ENCODE measurements around the gene TMEM140. TPM values are rescaled to one million over a fixed set of nuclear protein-coding genes. Genes with fewer than 3 reads are reported as not detected.

The TMEM140 gene
- total RNA-seq, 2 donors from 2014 or later, result 11.7 to 16.6 TPM

DNA sequence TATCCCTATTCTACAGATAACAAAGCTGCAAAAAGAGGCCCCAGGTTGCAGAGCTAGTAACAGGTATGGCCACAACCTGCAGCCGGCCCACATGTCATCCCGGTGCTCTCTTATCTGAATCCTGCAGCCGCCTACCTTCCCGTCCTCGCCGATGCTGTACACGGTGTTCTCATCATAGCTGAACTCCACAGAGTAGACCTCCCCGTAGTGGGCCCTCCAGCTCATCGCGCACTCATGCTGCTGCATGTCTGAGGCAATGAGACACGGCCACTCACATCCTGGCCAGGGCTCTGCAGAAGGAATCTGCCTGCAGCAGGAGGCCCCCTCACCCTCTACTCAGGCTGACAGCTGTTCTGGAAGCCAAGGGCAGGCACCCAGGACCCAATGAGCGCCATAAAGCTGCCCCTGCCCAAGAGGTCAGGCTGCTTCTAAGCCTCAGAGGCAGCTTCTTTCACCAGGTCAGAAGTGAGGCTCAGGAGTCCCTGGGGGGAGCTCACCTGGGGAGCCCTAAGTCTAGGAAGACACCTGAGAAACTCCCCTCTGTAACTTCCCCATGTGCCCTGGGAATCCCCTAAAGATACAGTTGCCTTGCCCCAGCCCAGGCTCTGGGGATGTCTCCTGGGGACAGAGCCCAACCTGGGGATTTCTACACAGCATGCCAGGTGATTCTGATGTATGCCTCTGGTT lies 40.6 kb downstream of the TMEM140 start:
- Mint-ChIP-seq H3K27me3 (no peaks in the 10 kb centered on the region), H3K27ac (peak overlapping the region; percentile 49), H3K4me3 (no peak overlapping the region), H3K36me3 (ENCODE audit: low read depth) (peaks cover 99% of the 10 kb centered on the region), H3K9me3 (peaks cover 2% of the 10 kb centered on the region), H3K4me1 (no peaks in the 10 kb centered on the region)
- no peak for ATAC-seq (replicated peaks)

DNA sequence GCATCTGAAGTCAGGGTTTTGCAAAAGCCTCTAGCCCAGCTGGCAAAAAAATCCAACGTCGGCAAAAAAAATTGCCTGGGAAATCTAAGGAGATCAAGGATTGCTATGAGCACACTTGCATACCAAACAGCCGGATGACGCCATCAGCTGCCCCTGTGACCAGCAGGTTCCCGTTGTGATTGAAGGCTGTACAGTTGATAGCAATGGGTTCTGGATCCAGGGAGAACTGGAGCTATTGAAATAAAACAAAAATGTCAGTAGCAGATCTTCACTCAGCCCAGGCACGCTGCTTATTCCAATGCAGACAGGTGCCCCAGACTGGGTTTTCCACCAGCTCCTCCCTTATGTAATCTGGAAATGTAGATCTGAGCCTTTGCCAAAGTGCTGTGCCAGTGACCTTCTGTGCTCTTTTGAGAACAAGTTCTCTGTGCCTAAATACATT lies 41.4 kb downstream of the TMEM140 start:
- Mint-ChIP-seq H3K4me3 (no peak overlapping the region), H3K36me3 (ENCODE audit: low read depth) (peaks cover 99% of the 10 kb centered on the region), H3K27ac (no peak overlapping the region), H3K27me3 (no peaks in the 10 kb centered on the region), H3K4me1 (no peaks in the 10 kb centered on the region), H3K9me3 (no peaks in the 10 kb centered on the region)
- no peak for ATAC-seq (replicated peaks)

DNA sequence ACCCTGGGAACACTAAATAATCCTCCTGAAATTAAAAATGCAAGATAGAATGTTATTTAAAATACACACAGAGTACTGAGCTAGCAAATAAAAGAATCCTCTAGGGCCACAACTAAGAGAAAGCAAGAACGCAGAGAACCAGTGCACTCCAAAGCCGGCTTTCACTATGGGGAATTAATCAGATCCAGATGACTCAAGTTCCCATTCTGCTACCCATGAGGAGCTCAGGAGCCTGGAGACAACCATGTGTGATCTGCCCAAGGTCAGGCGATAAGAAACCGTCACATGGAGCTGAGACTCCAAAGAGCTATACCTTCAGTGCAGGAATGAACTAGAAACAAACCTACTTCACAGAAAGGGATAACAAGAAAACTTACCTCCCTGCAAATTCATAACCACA lies 42.1 kb downstream of the TMEM140 start:
- Mint-ChIP-seq H3K27me3 (no peaks in the 10 kb centered on the region), H3K4me3 (no peak overlapping the region), H3K4me1 (no peaks in the 10 kb centered on the region), H3K36me3 (ENCODE audit: low read depth) (peaks cover 99% of the 10 kb centered on the region), H3K27ac (peak overlapping the region; percentile 29), H3K9me3 (no peaks in the 10 kb centered on the region)
- ATAC-seq (replicated peaks), result no peak

DNA sequence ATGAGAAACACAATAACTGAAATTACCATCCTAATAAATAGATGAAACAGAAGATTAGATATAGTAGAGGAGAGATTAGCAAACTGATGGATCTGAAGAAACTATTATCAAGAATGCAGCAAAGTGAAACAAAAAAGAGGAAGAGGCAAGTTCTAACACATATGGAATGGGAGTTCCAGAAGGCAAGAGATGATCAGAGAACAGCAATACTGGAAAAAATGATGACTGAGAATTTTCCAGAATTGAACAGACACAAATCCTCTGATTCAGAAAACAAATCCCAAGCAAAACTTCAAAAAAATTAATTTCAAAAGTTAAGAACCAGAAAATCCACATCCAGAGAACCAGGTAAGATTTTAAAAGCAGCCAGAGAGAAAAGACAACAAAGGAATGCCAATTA lies 42.8 kb downstream of the TMEM140 start:
- H3K4me3 Mint-ChIP-seq, result no peak overlapping the region
- H3K27me3 Mint-ChIP-seq, result no peaks in the 10 kb centered on the region
- H3K9me3 Mint-ChIP-seq, result no peaks in the 10 kb centered on the region
- peaks cover 99% of the 10 kb centered on the region for H3K36me3 Mint-ChIP-seq (ENCODE audit: low read depth)
- ATAC-seq (replicated peaks), result no peak
- no peaks in the 10 kb centered on the region for H3K4me1 Mint-ChIP-seq
- peak overlapping the region; percentile 29 for H3K27ac Mint-ChIP-seq

DNA sequence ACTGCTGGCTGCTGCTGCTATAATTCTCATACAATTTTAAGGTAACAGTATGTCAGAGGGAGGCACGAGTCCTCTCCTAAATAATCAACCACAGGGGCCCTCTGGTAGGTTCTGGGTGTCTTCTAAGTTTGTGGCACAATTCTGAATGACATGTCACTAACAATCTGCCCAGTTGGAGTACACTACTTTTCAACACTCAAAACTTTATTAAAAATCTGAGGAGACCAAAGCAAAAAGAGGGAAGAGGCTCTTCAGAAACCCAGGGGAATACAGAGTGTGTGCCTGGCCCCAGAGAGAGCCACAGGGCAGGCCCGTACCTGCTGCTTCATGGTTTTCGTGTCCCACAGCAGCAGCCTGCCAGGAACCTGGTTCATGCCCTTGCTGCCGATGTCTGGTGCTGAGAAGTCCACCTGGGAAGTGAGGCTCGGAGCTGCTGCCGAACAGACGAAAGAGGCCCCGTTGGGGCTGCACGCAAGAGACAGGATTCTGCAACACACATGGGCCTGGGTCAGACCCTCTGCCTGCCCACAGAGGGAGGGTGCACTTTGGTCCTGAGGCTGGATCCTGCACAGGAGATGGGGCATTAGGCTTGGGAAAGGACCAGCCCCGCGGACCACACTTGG lies 45.2 kb downstream of the TMEM140 start:
- no peaks in the 10 kb centered on the region for H3K4me1 Mint-ChIP-seq
- H3K27ac Mint-ChIP-seq, result peak overlapping the region; percentile 43
- H3K4me3 Mint-ChIP-seq, result no peak overlapping the region
- no peaks in the 10 kb centered on the region for H3K9me3 Mint-ChIP-seq
- ATAC-seq (replicated peaks), result no peak
- no peaks in the 10 kb centered on the region for H3K27me3 Mint-ChIP-seq
- H3K36me3 Mint-ChIP-seq (ENCODE audit: low read depth), result peaks cover 100% of the 10 kb centered on the region

DNA sequence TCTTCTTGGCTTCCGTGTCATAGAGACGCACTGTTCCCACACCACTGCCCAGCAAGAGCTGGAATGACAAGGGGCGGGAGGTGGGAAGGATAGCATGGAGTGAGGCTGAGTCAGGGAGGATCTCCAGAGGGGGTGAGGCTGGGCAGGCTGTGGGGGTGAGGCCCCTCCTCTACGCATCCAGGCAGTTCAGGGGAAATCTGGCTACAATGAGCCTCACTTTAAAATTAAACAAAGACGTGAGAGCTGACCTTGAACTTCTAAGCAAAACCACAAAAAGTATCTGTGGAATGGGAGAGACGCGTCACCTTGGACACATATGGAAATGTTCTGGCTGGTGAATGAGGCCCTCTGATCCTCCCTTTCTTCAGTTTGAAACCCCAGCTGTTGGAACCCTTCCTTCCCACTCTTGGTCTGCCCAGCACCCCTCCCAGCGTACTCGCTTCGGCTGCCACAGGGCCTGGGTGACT lies 45.8 kb downstream of the TMEM140 start:
- Mint-ChIP-seq H3K4me1 (no peaks in the 10 kb centered on the region), H3K27ac (peak overlapping the region; percentile 43), H3K9me3 (no peaks in the 10 kb centered on the region), H3K36me3 (ENCODE audit: low read depth) (peaks cover 100% of the 10 kb centered on the region), H3K4me3 (no peak overlapping the region), H3K27me3 (no peaks in the 10 kb centered on the region)
- no peak for ATAC-seq (replicated peaks)

DNA sequence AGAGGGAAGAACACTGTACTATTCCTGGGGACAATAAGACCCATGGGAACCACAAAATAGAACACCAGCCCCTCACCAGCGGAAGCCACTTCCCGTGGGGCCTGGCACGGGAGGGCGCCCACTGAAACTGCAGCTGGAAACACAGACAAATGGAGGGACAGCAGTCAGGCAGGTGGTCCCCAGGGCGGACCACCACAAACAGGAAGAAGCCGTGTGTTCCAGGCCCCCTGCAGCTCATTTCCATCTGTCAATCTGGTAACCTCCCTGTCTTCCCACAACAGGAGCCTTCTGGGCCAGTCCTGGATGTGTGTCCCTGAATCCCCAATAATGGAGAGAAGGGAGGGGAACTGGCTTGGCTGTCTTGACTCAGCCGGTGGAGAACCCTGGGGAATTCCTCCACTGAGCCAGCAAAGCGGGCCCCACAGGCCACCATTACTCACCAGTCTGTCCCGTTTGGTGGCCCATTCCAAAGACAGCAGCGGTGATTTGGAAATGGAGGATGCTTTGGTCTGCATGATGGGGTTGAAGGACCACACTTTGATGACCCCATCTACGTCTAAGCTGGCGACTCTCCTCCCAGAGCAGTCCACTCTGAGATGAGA lies 46.7 kb downstream of the TMEM140 start:
- Mint-ChIP-seq H3K27ac (peak overlapping the region; percentile 43), H3K4me3 (no peak overlapping the region), H3K4me1 (no peaks in the 10 kb centered on the region), H3K27me3 (no peaks in the 10 kb centered on the region), H3K36me3 (ENCODE audit: low read depth) (peaks cover 100% of the 10 kb centered on the region), H3K9me3 (no peaks in the 10 kb centered on the region)
- no peak for ATAC-seq (replicated peaks)

DNA sequence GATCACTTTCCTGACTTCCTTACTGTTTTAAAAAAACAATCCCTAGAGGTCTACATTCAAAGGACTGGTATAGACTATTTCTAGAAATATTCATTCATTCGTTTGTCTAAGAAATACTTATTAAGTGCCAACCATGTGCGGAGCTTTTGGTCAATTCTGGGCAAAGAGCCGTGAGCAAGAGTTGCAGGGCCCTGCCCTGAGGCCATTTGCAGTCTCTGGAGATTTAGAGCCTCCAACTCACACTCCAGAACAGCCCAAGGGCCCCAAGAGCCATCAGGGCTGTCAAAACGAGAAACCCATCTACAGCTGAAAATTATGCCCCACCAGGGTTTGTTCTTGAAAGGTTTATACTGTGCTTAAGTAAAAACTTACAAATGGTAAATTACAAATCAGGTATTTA lies 47.3 kb downstream of the TMEM140 start:
- Mint-ChIP-seq H3K4me3 (no peak overlapping the region), H3K27me3 (no peaks in the 10 kb centered on the region), H3K27ac (no peak overlapping the region), H3K9me3 (no peaks in the 10 kb centered on the region), H3K36me3 (ENCODE audit: low read depth) (peaks cover 96% of the 10 kb centered on the region), H3K4me1 (no peaks in the 10 kb centered on the region)
- no peak for ATAC-seq (replicated peaks)

DNA sequence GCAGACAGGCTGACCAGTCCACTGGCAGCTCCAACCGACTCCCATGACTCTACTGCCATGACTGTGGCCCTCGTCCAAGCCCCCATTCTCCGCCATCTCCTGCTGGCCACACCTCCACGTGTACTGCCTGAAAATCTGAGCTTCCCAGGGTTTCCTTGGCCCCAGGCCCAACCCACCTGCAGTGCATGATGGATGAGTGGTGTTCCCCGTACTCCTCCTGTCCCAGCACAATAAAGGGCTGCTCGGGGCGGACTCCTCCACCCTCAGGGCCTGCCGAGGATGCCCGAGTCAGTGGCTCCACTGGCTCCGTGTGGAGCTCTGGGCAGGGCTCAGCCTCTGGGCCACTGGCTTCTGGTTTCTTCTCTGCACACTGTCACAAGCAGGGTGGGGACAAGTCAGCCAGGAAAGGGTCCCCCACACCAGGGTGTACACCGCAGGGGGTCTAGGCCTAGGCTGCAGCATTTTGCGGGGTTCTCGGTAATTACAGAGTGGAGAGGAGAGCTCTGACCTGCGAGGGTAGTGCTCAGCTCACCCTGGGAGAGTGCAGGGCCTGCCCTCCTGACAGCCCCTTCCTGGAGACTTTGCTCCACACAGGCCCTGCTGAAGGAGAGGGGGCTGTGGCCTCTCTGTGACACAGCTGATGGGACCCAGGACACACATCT lies 48.2 kb downstream of the TMEM140 start:
- Mint-ChIP-seq H3K36me3 (ENCODE audit: low read depth) (peaks cover 96% of the 10 kb centered on the region), H3K4me3 (no peak overlapping the region), H3K9me3 (no peaks in the 10 kb centered on the region), H3K4me1 (no peaks in the 10 kb centered on the region), H3K27ac (no peak overlapping the region), H3K27me3 (no peaks in the 10 kb centered on the region)
- no peak for ATAC-seq (replicated peaks)

DNA sequence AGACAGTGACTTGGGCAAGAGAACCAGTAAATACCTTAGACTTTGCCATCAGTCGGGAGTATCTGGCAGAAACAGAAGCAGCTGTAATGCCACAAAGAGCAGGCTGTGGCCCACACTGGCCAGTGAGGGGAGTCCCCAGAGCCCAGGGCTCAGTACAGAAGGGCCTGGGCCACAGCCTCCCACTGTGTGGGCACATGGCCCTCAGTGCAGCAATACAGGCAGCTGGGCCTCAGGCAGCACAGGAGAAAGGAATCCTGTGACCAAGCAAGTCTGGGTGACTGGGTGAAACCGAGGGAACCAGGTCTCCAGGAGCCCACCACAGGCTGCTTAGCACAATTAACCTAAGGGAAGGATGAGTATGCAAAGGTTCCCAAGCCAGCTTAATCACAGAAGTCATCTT lies 49.5 kb downstream of the TMEM140 start:
- H3K9me3 Mint-ChIP-seq, result no peaks in the 10 kb centered on the region
- H3K36me3 Mint-ChIP-seq (ENCODE audit: low read depth), result peaks cover 96% of the 10 kb centered on the region
- H3K4me3 Mint-ChIP-seq, result no peak overlapping the region
- no peak overlapping the region for H3K27ac Mint-ChIP-seq
- ATAC-seq (replicated peaks), result no peak
- no peaks in the 10 kb centered on the region for H3K27me3 Mint-ChIP-seq
- peaks cover 4% of the 10 kb centered on the region for H3K4me1 Mint-ChIP-seq

DNA sequence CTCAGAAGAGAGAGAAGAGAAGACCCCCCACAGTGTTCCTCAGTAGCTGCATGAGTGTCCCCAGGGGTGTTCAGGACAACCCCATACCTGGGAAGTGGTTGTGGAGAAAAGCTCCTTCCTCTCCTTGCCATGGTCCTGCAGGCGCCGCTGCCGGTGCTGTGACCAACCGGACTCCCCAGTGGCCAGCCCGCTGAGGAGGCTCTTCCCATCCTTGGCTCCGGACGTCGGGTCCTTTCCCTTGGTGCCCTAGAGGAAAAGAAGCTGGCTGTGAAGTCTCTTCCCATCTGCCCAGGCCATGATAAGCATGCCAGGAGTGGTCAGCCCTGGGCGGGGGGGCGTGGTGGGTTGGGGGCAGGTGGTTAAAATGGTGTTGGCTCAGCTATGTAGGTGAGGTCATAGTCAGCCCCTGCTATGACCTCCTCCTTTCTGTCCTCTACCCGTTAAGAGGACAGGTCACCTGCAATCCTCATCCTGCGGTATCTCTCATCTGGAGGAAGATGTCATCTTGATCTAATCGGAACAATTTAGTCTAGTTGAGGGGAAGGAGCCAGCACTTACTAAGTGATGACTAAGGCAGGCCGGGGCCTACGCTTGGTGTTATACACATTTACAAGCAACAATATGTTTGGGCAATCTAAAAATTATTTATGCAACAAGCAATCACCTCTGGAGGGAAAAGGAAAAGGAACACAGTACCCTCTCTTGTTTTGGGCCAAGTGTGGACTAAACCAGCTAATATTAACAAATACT lies 50.2 kb downstream of the TMEM140 start:
- ATAC-seq (replicated peaks), result peak; percentile 38
- no peaks in the 10 kb centered on the region for H3K27me3 Mint-ChIP-seq
- H3K36me3 Mint-ChIP-seq (ENCODE audit: low read depth), result peaks cover 96% of the 10 kb centered on the region
- H3K27ac Mint-ChIP-seq, result peak overlapping the region; percentile 58
- H3K9me3 Mint-ChIP-seq, result no peaks in the 10 kb centered on the region
- H3K4me1 Mint-ChIP-seq, result peaks cover 4% of the 10 kb centered on the region
- no peak overlapping the region for H3K4me3 Mint-ChIP-seq

DNA sequence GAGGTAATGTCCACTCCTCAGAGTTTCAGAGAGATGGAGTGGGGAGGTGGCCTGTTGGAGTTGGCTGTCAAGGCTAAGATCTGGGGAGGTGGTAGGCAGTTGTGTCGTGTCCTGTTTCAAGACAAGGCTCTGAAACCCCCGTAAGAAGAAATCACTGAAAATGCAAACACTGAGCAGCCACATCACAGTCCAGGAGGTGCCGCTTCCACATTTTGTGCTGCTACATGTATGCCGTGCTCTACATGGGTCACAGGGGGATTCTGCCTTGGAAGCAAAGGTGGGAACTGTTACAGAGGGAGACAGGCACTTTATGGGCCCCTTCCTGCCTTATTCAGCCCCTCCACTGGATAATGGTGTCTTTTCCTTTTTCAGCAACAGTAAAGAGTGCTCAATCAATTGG lies 51.6 kb downstream of the TMEM140 start:
- no peak overlapping the region for H3K4me3 Mint-ChIP-seq
- no peaks in the 10 kb centered on the region for H3K27me3 Mint-ChIP-seq
- no peak for ATAC-seq (replicated peaks)
- H3K9me3 Mint-ChIP-seq, result no peaks in the 10 kb centered on the region
- peaks cover 4% of the 10 kb centered on the region for H3K4me1 Mint-ChIP-seq
- H3K36me3 Mint-ChIP-seq (ENCODE audit: low read depth), result peaks cover 95% of the 10 kb centered on the region
- no peak overlapping the region for H3K27ac Mint-ChIP-seq

DNA sequence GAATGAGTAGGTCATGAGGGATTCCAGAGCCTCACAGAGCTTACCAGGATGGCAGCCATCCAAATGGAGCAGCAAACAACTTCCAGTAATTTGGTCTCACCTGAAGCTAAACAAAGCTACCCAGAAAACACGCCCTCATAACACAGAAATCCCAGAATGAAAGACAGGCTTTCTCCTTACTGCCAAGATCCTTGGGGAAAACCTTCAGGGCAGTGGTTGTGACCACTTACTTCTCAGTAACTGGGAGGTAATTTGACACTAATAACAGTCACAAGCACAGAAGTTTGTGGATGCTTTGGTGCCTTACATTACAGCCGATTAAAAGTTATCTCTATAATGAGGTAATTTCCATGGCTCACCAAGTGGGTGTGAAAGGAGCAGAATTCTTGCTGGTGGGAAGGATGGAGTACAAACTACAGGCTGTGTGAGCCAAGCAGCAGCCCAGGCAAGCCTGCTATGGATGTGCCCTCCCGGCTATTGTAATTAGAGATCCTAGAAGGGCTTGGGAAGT lies 53.0 kb downstream of the TMEM140 start:
- Mint-ChIP-seq H3K27me3 (no peaks in the 10 kb centered on the region), H3K4me3 (no peak overlapping the region), H3K4me1 (peaks cover 4% of the 10 kb centered on the region), H3K9me3 (no peaks in the 10 kb centered on the region), H3K27ac (no peak overlapping the region), H3K36me3 (ENCODE audit: low read depth) (peaks cover 92% of the 10 kb centered on the region)
- no peak for ATAC-seq (replicated peaks)

DNA sequence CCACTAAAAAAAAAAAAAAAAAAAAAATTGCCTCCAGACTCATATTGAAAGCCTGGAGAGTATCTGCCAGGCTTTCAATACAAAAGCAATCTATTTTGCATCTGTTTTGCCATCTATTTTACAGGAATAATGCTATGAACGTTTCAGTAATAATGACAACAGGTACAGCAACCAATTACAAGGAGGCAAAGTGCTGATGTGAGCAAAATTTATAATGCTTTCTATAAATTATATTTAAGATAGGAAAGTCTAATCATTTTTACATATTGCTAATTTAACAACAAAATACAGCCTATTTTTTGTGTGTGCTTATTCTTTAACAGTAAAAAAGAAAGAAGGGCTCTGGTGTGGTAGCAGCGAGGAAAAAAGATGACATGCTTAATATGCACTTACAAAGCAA lies 53.5 kb downstream of the TMEM140 start:
- Mint-ChIP-seq H3K36me3 (ENCODE audit: low read depth) (peaks cover 92% of the 10 kb centered on the region), H3K9me3 (no peaks in the 10 kb centered on the region), H3K27me3 (no peaks in the 10 kb centered on the region), H3K4me3 (no peak overlapping the region), H3K27ac (no peak overlapping the region), H3K4me1 (peaks cover 7% of the 10 kb centered on the region)
- no peak for ATAC-seq (replicated peaks)

Measured in activated T-helper 17 cell treated with anti-CD3 and anti-CD28 coated beads, Interleukin-2, amount 50 U/mL, for 72 hours (primary cell).